HepG2 (cell line): Measurements from ENCODE around the gene RPL19. TPM values are rescaled to one million over a fixed set of nuclear protein-coding genes. Genes with fewer than 3 reads are reported as not detected.

Experiments used
- GZF1 ChIP-seq: sonication (generic); formaldehyde crosslinking; IDR thresholded peaks from 2 replicates; pipeline ENCODE4 v1.5.1; 2020; ENCODE audit warnings: mild to moderate bottlenecking, missing genetic modification reagents
- HNRNPL ChIP-seq: fragments of 200-400 bp; formaldehyde crosslinking; IDR thresholded peaks from 2 replicates; pipeline ENCODE4 v1.6.1; 2017; ENCODE audit warnings: mild to moderate bottlenecking, low read depth, low read length
- NFIC ChIP-seq: IDR thresholded peaks from 2 replicates; pipeline ENCODE4 v1.6.1; 2012; ENCODE audit warnings: mild to moderate bottlenecking, low read length, inconsistent platforms
- NFKB2 ChIP-seq: sonication (generic); formaldehyde crosslinking; IDR thresholded peaks from 2 replicates; pipeline ENCODE4 v1.4.0; 2020; ENCODE audit warnings: missing genetic modification reagents, borderline replicate concordance
- NKX3-1 ChIP-seq: sonication (generic); formaldehyde crosslinking; IDR thresholded peaks from 2 replicates; pipeline ENCODE4 v1.5.0; 2020; ENCODE audit warnings: missing genetic modification reagents
- RFXANK ChIP-seq: IDR thresholded peaks from 2 replicates; pipeline ENCODE4 v1.6.1; 2016
- ZNF30 ChIP-seq: sonication (generic); formaldehyde crosslinking; IDR thresholded peaks from 2 replicates; pipeline ENCODE4 v1.5.0; 2020; ENCODE audit warnings: mild to moderate bottlenecking, missing genetic modification reagents
- ZNF451 ChIP-seq: sonication (generic); formaldehyde crosslinking; IDR thresholded peaks from 2 replicates; pipeline ENCODE4 v1.5.0; 2020; ENCODE audit warnings: mild to moderate bottlenecking, missing genetic modification reagents
- ZNF792 ChIP-seq: IDR thresholded peaks from 2 replicates; pipeline ENCODE4 v1.6.1; 2016
- polyA plus RNA-seq, 8 experiments: library from polyadenylated mRNA; depleted of rRNA in 3 of 8; stranded (reverse) in 7 of 8; unstranded in 1 of 8; fragments of >200 nt; fragmentation: Illumina TruSeq in 4 of 8; extraction: Trizol in 4 of 8; gene quantifications; 2 replicates each; pipeline versions ENCODE4 v1.2.1 to v1.2.3, GENCODE V29; 2011 to 2016; ENCODE audit warnings: low read depth in 4 of 8, missing spikeins in 1 of 8, mixed read lengths in 1 of 8; ENCODE audit not compliant: insufficient read depth in 1 of 8
- total RNA-seq, 5 experiments: library from RNA; depleted of rRNA; stranded (reverse); fragments of >200 nt; fragmentation: Illumina TruSeq; extraction: Trizol; gene quantifications; 2 replicates each; pipeline ENCODE4 v1.2.3, GENCODE V29; 2016; ENCODE audit warnings: low read depth in 1 of 5
- TF ChIP-seq, protein P1 (sequence below): sonication (generic); formaldehyde crosslinking; IDR thresholded peaks from 2 replicates; pipeline ENCODE4 v1.5.1; 2020; ENCODE audit warnings: mild to moderate bottlenecking, missing genetic modification reagents, moderate library complexity
- TF ChIP-seq, protein P2 (sequence below), 2 experiments: sonication (generic) in 1 of 2; formaldehyde crosslinking in 1 of 2; IDR thresholded peaks; 2 replicates each; pipeline versions ENCODE4 v1.4.0 to v1.6.1; 2018 to 2020; ENCODE audit warnings: missing genetic modification reagents in 2 of 2, borderline replicate concordance in 1 of 2, low read depth in 1 of 2, mild to moderate bottlenecking in 1 of 2, missing biosample characterization in 1 of 2
- TF ChIP-seq, protein P3 (sequence below): sonication (generic); formaldehyde crosslinking; IDR thresholded peaks from 2 replicates; pipeline ENCODE4 v1.4.0; 2020; ENCODE audit warnings: mild to moderate bottlenecking, missing genetic modification reagents

The RPL19 gene
- total and polyA plus RNA-seq, 2 of the 13 experiments (the other 11 are each of a cell fraction or from before 2014, with no cell fraction given), result 2,522 to 2,768 TPM

DNA sequence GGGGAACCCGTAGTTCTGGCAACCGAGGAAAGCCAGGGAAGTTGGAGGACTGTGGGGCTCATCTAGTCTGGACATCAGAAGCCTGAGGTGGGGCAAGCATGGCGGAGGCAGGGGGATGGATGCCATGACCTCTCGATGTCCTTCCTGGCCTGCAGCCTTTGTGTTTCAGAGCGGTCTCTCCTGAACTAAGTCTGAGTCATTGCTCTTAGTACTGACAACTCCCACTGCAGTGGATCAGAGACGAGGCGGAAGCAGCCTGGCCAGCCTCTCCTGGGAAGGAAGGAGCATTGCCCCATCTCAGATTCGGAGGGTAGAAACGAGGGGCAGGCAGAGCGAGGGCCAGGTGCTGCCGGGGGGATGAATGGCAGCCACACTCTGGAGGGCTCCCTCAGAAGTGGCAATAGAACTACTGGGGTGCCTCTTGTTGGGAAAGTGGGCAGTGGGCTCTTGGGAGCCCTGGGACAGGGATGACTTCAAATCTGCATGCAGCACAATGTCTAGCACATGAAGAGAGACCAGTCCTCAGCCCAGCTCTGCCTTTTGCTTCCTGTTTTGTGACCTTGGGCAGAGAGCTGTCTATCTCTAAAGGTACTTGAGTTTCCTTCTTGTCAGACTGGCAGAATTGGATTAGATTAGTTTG is 29.3 kb downstream of the RPL19 start (continued):
- TF ChIP-seq, protein P1, sequence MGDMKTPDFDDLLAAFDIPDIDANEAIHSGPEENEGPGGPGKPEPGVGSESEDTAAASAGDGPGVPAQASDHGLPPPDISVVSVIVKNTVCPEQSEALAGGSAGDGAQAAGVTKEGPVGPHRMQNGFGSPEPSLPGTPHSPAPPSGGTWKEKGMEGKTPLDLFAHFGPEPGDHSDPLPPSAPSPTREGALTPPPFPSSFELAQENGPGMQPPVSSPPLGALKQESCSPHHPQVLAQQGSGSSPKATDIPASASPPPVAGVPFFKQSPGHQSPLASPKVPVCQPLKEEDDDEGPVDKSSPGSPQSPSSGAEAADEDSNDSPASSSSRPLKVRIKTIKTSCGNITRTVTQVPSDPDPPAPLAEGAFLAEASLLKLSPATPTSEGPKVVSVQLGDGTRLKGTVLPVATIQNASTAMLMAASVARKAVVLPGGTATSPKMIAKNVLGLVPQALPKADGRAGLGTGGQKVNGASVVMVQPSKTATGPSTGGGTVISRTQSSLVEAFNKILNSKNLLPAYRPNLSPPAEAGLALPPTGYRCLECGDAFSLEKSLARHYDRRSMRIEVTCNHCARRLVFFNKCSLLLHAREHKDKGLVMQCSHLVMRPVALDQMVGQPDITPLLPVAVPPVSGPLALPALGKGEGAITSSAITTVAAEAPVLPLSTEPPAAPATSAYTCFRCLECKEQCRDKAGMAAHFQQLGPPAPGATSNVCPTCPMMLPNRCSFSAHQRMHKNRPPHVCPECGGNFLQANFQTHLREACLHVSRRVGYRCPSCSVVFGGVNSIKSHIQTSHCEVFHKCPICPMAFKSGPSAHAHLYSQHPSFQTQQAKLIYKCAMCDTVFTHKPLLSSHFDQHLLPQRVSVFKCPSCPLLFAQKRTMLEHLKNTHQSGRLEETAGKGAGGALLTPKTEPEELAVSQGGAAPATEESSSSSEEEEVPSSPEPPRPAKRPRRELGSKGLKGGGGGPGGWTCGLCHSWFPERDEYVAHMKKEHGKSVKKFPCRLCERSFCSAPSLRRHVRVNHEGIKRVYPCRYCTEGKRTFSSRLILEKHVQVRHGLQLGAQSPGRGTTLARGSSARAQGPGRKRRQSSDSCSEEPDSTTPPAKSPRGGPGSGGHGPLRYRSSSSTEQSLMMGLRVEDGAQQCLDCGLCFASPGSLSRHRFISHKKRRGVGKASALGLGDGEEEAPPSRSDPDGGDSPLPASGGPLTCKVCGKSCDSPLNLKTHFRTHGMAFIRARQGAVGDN, result peak; percentile 20
- TF ChIP-seq ZNF792 (CRISPR knock-in tag), result no peak
- no peak for TF ChIP-seq RFXANK (CRISPR knock-in tag)
- TF ChIP-seq, protein P2, sequence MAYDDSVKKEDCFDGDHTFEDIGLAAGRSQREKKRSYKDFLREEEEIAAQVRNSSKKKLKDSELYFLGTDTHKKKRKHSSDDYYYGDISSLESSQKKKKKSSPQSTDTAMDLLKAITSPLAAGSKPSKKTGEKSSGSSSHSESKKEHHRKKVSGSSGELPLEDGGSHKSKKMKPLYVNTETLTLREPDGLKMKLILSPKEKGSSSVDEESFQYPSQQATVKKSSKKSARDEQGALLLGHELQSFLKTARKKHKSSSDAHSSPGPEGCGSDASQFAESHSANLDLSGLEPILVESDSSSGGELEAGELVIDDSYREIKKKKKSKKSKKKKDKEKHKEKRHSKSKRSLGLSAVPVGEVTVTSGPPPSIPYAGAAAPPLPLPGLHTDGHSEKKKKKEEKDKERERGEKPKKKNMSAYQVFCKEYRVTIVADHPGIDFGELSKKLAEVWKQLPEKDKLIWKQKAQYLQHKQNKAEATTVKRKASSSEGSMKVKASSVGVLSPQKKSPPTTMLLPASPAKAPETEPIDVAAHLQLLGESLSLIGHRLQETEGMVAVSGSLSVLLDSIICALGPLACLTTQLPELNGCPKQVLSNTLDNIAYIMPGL (CRISPR knock-in tag; IDR thresholded peaks at IDR 0.05; ENCODE audit: borderline replicate concordance in 1 of 2, low read depth in 1 of 2), result no peak
- no peak for TF ChIP-seq NKX3-1 (CRISPR knock-in tag)
- TF ChIP-seq NFIC, result no peak
- no peak for TF ChIP-seq ZNF30 (CRISPR knock-in tag)
- TF ChIP-seq GZF1, result no peak
- TF ChIP-seq, protein P3, sequence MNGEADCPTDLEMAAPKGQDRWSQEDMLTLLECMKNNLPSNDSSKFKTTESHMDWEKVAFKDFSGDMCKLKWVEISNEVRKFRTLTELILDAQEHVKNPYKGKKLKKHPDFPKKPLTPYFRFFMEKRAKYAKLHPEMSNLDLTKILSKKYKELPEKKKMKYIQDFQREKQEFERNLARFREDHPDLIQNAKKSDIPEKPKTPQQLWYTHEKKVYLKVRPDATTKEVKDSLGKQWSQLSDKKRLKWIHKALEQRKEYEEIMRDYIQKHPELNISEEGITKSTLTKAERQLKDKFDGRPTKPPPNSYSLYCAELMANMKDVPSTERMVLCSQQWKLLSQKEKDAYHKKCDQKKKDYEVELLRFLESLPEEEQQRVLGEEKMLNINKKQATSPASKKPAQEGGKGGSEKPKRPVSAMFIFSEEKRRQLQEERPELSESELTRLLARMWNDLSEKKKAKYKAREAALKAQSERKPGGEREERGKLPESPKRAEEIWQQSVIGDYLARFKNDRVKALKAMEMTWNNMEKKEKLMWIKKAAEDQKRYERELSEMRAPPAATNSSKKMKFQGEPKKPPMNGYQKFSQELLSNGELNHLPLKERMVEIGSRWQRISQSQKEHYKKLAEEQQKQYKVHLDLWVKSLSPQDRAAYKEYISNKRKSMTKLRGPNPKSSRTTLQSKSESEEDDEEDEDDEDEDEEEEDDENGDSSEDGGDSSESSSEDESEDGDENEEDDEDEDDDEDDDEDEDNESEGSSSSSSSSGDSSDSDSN (CRISPR knock-in tag), result no peak
- TF ChIP-seq ZNF451, result no peak
- TF ChIP-seq HNRNPL, result no peak
- TF ChIP-seq NFKB2 (CRISPR knock-in tag), result no peak
- TF ChIP-seq, all 625 proteins: peak for 8
